ENCODE results near the gene GPR137. TPM values are rescaled to one million over a fixed set of nuclear protein-coding genes. Genes with fewer than 3 reads are reported as not detected.

GPR137 gene
- total RNA-seq, 1 experiment from 2014 or later = 24.4 TPM

- no peak for TF ChIP-seq CTCF (IDR thresholded peaks at IDR 0.05 in 2 of 3, conservative IDR thresholded peaks at IDR 0.05 in 1 of 3; ENCODE audit: borderline replicate concordance in 1 of 3, insufficient read depth in 1 of 3, low read depth in 2 of 3, low read length in 2 of 3)
- no peak for TF ChIP-seq CEBPB (IDR thresholded peaks at IDR 0.05; ENCODE audit: low read depth)
- no peak for TF ChIP-seq CBX3 (IDR thresholded peaks at IDR 0.05; ENCODE audit: low read depth)
- TF ChIP-seq RAD21 (IDR thresholded peaks at IDR 0.05; ENCODE audit: low read depth) = no peak
- TF ChIP-seq ZBTB33 (IDR thresholded peaks at IDR 0.05; ENCODE audit: extremely low read depth, insufficient replicate concordance, low read length) = no peak
Observed at GRCh38 chr11:64288353-64288750, 2.7 kb downstream of the GPR137 start (continued).

GRCh38 chr11:64289002-64289564 is 3.4 kb downstream of the GPR137 start:
- ChIA-PET RAD21 (ENCODE audit: low non-redundant PET in 1 of 2, low total read pairs in 2 of 2, uncharacterized antibody in 2 of 2, unreplicated experiment in 2 of 2) (interaction anchor here in 1 of 2 experiments (0.6 kb wide), 1 partner anchor 37 kb away, joined by 4 read pairs; no protein-coding TSS in a partner anchor), CTCF (interaction anchor here (0.6 to 1.3 kb wide), 4 partner anchors 12 to 28 kb away, joined by 3 to 6 read pairs (median 4); partner anchors contain the start of gene TRMT112), POLR2A (no interaction called here)
- TF ChIP-seq JUND (IDR thresholded peaks at IDR 0.05) (no peak), EGR1 (IDR thresholded peaks at IDR 0.05; ENCODE audit: low read depth) (no peak), SRF (IDR thresholded peaks at IDR 0.05; ENCODE audit: low read depth) (no peak), EZH2 (IDR thresholded peaks at IDR 0.05) (no peak), YY1 (IDR thresholded peaks at IDR 0.05; ENCODE audit: extremely low read depth, insufficient replicate concordance, low read depth, low read length) (no peak)
- no peaks in the 10 kb centered on the region for H3K9me2 ChIP-seq (ENCODE audit: insufficient read depth)
- no peak overlapping the region for H3K4me2 ChIP-seq (ENCODE audit: low read length)
- H4K20me1 ChIP-seq (ENCODE audit: insufficient read depth) = no peaks in the 10 kb centered on the region
- DNase-seq (ENCODE audit: low read depth, low spot score) = no peak
- H3K36me3 ChIP-seq (ENCODE audit: control insufficient read depth in 1 of 2, insufficient read depth in 2 of 2, low read length in 2 of 2) = no peaks in the 10 kb centered on the region
- no peaks in the 10 kb centered on the region for H3K79me2 ChIP-seq (ENCODE audit: insufficient read depth, low read length)
- intact Hi-C loops (cut with micrococcal nuclease) = no loop called here
- no peak overlapping the region for H2AFZ ChIP-seq (ENCODE audit: low read depth, low read length, poor library complexity, severe bottlenecking)
- no TSS peak for BruUV-seq (replicated peaks)
- no peaks in the 10 kb centered on the region for H3K27me3 ChIP-seq (ENCODE audit: insufficient read depth, low read length)
- H3K4me3 ChIP-seq (replicated peaks in 1 of 2; ENCODE audit: low read depth in 1 of 2, low read length in 2 of 2) = no peak overlapping the region
- no peak overlapping the region for H3K9ac ChIP-seq (ENCODE audit: low read length)
- no peak for ATAC-seq
- H3K4me1 ChIP-seq (ENCODE audit: control insufficient read depth in 1 of 2, insufficient read depth in 2 of 2, low read length in 2 of 2) = peaks cover 8 to 18% of the 10 kb centered on the region in 2 experiments
- no peaks in the 10 kb centered on the region for H3K9me3 ChIP-seq (ENCODE audit: control insufficient read depth in 1 of 2, insufficient read depth in 1 of 2, low read depth in 1 of 2, low read length in 2 of 2)
- no peak overlapping the region for H3K27ac ChIP-seq (ENCODE audit: low read depth, low read length)

Measured in HCT116 (cell line).